SKM-1 (cell line): ENCODE results near the gene FDX1.

Experiments
- DNase-seq: peaks from one replicate; lab custom pipeline; 2025; ENCODE audit not compliant: unreplicated experiment; lab: John Stamatoyannopoulos, UW

Gene FDX1

GRCh38 chr11:110467556-110467955 lies 37.8 kb downstream of the FDX1 start:
- no peak for DNase-seq

GRCh38 chr11:110468121-110468520 lies 38.4 kb downstream of the FDX1 start:
- no peak for DNase-seq

GRCh38 chr11:110469127-110469526 lies 39.4 kb downstream of the FDX1 start:
- DNase-seq: no peak

- DNase-seq: no peak
These were observed 41.0 kb downstream of the FDX1 start for GRCh38 chr11:110470716-110471115.

- DNase-seq: no peak
These were observed 41.6 kb downstream of the FDX1 start for GRCh38 chr11:110471371-110471770.

GRCh38 chr11:110472858-110473257 lies 43.1 kb downstream of the FDX1 start:
- no peak for DNase-seq

GRCh38 chr11:110473706-110474105 lies 44.0 kb downstream of the FDX1 start:
- no peak for DNase-seq

- DNase-seq: no peak
These were observed 44.8 kb downstream of the FDX1 start for GRCh38 chr11:110474578-110474977.

- no peak for DNase-seq
These were observed 45.9 kb downstream of the FDX1 start for GRCh38 chr11:110475671-110476070.

- DNase-seq: no peak
These were observed 48.7 kb downstream of the FDX1 start for GRCh38 chr11:110478410-110478809.

- peak; percentile 81 for DNase-seq
These were observed 49.7 kb downstream of the FDX1 start for GRCh38 chr11:110479108-110480101.

- DNase-seq: no peak
These were observed 51.8 kb downstream of the FDX1 start for GRCh38 chr11:110481523-110481922.

GRCh38 chr11:110486156-110486555 lies 56.4 kb downstream of the FDX1 start:
- no peak for DNase-seq

GRCh38 chr11:110488446-110488845 lies 58.7 kb downstream of the FDX1 start:
- DNase-seq: no peak

- DNase-seq: no peak
These were observed 61.1 kb downstream of the FDX1 start for GRCh38 chr11:110490886-110491285.

GRCh38 chr11:110491577-110492320 lies 62.0 kb downstream of the FDX1 start:
- no peak for DNase-seq

- no peak for DNase-seq
These were observed 62.6 kb downstream of the FDX1 start for GRCh38 chr11:110492321-110492685.

GRCh38 chr11:110493346-110493745 lies 63.6 kb downstream of the FDX1 start:
- DNase-seq: no peak

GRCh38 chr11:110497231-110497978 lies 67.7 kb downstream of the FDX1 start:
- DNase-seq: peak; percentile 76

- no peak for DNase-seq
These were observed 71.7 kb downstream of the FDX1 start for GRCh38 chr11:110501428-110501827.

GRCh38 chr11:110505528-110506284 lies 76.0 kb downstream of the FDX1 start:
- no peak for DNase-seq
